WTC11 (cell line): ENCODE data around the gene ADARB2.

Source experiments
- ZNF317 ChIP-seq: sonication (generic); formaldehyde crosslinking; IDR thresholded peaks from 2 replicates; pipeline ENCODE4 v1.8.1; 2023; ENCODE audit warnings: low read depth, mild to moderate bottlenecking, moderate library complexity, missing genetic modification reagents, borderline replicate concordance
- TF ChIP-seq, protein P1 (sequence below): sonication (generic); formaldehyde crosslinking; IDR thresholded peaks from 2 replicates; pipeline ENCODE4 v1.8.1; 2022; ENCODE audit warnings: missing genetic modification reagents, borderline replicate concordance

DNA sequence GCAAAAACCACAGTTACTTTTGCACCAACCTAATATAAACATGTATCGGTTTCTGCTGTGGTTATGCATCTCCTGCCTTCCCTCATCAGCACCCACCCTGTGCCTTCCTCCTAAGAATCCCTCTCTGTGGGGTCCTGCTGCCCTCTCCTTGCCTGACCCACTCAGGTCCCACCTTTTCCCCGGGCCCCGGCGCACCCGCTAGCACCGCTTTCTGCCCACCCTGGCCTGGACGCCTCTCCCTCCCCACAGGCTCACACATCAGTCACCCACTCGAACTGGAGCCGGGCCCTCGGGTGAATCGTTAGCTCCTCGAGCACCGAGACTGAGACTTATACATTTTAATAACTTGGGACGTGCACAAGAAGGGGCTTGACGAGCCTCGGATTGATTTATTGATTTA, 110.5 kb downstream of the ADARB2 start:
- TF ChIP-seq, protein P1, sequence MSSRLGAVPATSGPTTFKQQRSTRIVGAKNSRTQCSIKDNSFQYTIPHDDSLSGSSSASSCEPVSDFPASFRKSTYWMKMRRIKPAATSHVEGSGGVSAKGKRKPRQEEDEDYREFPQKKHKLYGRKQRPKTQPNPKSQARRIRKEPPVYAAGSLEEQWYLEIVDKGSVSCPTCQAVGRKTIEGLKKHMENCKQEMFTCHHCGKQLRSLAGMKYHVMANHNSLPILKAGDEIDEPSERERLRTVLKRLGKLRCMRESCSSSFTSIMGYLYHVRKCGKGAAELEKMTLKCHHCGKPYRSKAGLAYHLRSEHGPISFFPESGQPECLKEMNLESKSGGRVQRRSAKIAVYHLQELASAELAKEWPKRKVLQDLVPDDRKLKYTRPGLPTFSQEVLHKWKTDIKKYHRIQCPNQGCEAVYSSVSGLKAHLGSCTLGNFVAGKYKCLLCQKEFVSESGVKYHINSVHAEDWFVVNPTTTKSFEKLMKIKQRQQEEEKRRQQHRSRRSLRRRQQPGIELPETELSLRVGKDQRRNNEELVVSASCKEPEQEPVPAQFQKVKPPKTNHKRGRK (CRISPR knock-in tag), result no peak
- no peak for TF ChIP-seq ZNF317 (CRISPR knock-in tag)
